Stimulated activated naive CD8-positive, alpha-beta T cell treated with anti-CD3 and anti-CD28 coated beads, Interleukin-15, Interleukin-2, amounts not matched to agents 100 ng/mL and 50 ng/mL, for 24 hours (primary cell): Measurements from ENCODE around the gene MRPL2.

Source experiments
- H3K27ac Mint-ChIP-seq: one replicate; pipeline ENCODE4 v1.8.0; 2021; ENCODE audit warnings: mild to moderate bottlenecking, mixed read lengths
- H3K27me3 Mint-ChIP-seq: one replicate; pipeline ENCODE4 v1.8.0; 2021; ENCODE audit warnings: mixed read lengths
- H3K36me3 Mint-ChIP-seq: one replicate; pipeline ENCODE4 v1.8.0; 2021; ENCODE audit warnings: low read depth, mixed read lengths
- H3K4me1 Mint-ChIP-seq: one replicate; pipeline ENCODE4 v1.8.0; 2021; ENCODE audit warnings: low read depth, mixed read lengths
- H3K4me3 Mint-ChIP-seq: one replicate; pipeline ENCODE4 v1.8.0; 2021; ENCODE audit warnings: mild to moderate bottlenecking, mixed read lengths
- H3K9me3 Mint-ChIP-seq: one replicate; pipeline ENCODE4 v1.8.0; 2021; ENCODE audit warnings: mixed read lengths

MRPL2 gene

GRCh38 chr6:43074847-43075669 is 15.8 kb upstream of the MRPL2 start:
- peak overlapping the region; percentile 39 for H3K4me3 Mint-ChIP-seq
- H3K4me1 Mint-ChIP-seq: peaks cover 4% of the 10 kb centered on the region
- no peaks in the 10 kb centered on the region for H3K36me3 Mint-ChIP-seq
- no peak overlapping the region for H3K27ac Mint-ChIP-seq
- H3K27me3 Mint-ChIP-seq: peaks cover 20% of the 10 kb centered on the region
- no peaks in the 10 kb centered on the region for H3K9me3 Mint-ChIP-seq

- no peak overlapping the region for H3K4me3 Mint-ChIP-seq
- no peaks in the 10 kb centered on the region for H3K9me3 Mint-ChIP-seq
- H3K27me3 Mint-ChIP-seq: no peaks in the 10 kb centered on the region
- H3K4me1 Mint-ChIP-seq: no peaks in the 10 kb centered on the region
- no peaks in the 10 kb centered on the region for H3K36me3 Mint-ChIP-seq
- H3K27ac Mint-ChIP-seq: no peak overlapping the region
These were observed 10.9 kb upstream of the MRPL2 start for GRCh38 chr6:43070028-43070632.

- H3K9me3 Mint-ChIP-seq: no peaks in the 10 kb centered on the region
- H3K4me1 Mint-ChIP-seq: peaks cover 27% of the 10 kb centered on the region
- peaks cover 16% of the 10 kb centered on the region for H3K36me3 Mint-ChIP-seq
These were observed 3.6 kb upstream of the MRPL2 start for GRCh38 chr6:43062818-43063217.

DNA sequence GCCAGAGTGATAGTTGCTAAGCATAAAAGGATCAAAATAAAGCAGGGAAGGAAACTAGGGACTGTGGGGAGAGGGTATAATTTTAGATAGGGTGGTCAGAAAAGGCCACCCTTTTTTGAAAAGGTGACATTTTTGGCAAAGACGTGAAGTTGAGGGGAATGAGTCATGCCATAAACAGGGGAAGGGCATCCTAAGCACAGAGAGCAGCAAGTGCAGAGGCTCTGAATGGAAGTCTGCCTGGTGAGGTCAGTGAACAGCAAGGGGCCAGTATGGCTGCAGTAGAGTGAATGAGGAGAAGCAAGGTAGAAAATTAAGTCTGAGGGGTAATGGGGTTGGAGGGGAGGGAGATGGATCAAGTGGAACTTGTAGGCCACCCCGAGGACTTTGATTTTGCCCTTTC is 2.6 kb upstream of the MRPL2 start:
- Mint-ChIP-seq H3K27me3 (no peaks in the 10 kb centered on the region), H3K36me3 (peaks cover 20% of the 10 kb centered on the region), H3K9me3 (no peaks in the 10 kb centered on the region), H3K27ac (no peak overlapping the region), H3K4me1 (peaks cover 31% of the 10 kb centered on the region), H3K4me3 (no peak overlapping the region)

More at GRCh38 chr6:43062818-43063217, 3.6 kb upstream of the MRPL2 start:
- Mint-ChIP-seq H3K27ac (no peak overlapping the region), H3K27me3 (no peaks in the 10 kb centered on the region), H3K4me3 (no peak overlapping the region)

GRCh38 chr6:43060755-43061633 is 1.8 kb upstream of the MRPL2 start:
- H3K36me3 Mint-ChIP-seq: peaks cover 24% of the 10 kb centered on the region
- peak overlapping the region; percentile 95 for H3K4me3 Mint-ChIP-seq
- H3K4me1 Mint-ChIP-seq: peaks cover 35% of the 10 kb centered on the region
- peak overlapping the region; percentile 5 for H3K27ac Mint-ChIP-seq
- no peaks in the 10 kb centered on the region for H3K27me3 Mint-ChIP-seq
- H3K9me3 Mint-ChIP-seq: no peaks in the 10 kb centered on the region

- H3K27me3 Mint-ChIP-seq: no peaks in the 10 kb centered on the region
- peaks cover 31% of the 10 kb centered on the region for H3K36me3 Mint-ChIP-seq
- H3K9me3 Mint-ChIP-seq: no peaks in the 10 kb centered on the region
- H3K27ac Mint-ChIP-seq: peak overlapping the region; percentile 97
- peak overlapping the region; percentile 95 for H3K4me3 Mint-ChIP-seq
- H3K4me1 Mint-ChIP-seq: peaks cover 39% of the 10 kb centered on the region
These were observed 960 bp upstream of the MRPL2 start for GRCh38 chr6:43060034-43060754.

DNA sequence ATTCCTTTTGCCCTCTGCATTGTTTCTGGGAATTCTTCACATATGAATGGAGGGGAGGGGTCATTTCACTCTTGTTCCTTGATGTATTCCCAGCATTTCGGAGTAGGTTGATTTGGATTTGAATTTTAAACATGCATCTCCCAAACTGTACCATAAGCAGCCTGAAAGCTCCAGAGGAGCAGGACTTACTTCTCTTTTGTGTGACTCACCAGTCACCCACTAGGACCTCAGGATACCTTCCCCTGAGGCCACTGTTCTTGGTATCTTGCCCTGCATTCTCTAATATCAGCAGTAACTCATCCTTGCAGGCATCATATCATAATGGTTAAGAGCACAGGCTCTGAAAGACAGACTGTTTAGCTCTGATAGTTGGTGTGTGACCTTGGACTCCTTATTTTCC is 703 bp downstream of the MRPL2 start:
- Mint-ChIP-seq H3K4me3 (peak overlapping the region; percentile 95), H3K27me3 (no peaks in the 10 kb centered on the region), H3K9me3 (no peaks in the 10 kb centered on the region), H3K4me1 (peaks cover 45% of the 10 kb centered on the region), H3K27ac (peak overlapping the region; percentile 86), H3K36me3 (peaks cover 33% of the 10 kb centered on the region)

DNA sequence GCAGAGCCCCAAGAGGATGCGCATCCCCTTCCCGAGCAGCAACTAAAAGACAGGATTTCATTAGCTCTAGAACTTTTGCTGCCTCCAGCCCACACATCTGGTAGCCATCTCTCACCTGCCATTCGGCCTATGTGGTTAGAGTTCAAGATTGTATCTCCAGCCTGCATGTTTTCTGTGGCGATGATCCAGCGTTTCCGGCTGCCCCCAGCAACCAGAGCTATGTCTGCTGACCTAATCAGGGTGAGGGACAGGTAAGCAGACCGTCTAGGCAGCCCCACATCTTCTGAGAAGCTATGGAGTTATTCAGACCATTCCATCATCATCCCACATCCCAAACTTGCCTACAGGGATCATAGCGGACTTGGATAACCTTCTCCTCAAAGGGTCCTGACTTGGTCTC is 3.3 kb downstream of the MRPL2 start:
- Mint-ChIP-seq H3K4me1 (peaks cover 61% of the 10 kb centered on the region), H3K9me3 (no peaks in the 10 kb centered on the region), H3K27ac (peak overlapping the region; percentile 14), H3K4me3 (no peak overlapping the region), H3K36me3 (peaks cover 33% of the 10 kb centered on the region), H3K27me3 (no peaks in the 10 kb centered on the region)

DNA sequence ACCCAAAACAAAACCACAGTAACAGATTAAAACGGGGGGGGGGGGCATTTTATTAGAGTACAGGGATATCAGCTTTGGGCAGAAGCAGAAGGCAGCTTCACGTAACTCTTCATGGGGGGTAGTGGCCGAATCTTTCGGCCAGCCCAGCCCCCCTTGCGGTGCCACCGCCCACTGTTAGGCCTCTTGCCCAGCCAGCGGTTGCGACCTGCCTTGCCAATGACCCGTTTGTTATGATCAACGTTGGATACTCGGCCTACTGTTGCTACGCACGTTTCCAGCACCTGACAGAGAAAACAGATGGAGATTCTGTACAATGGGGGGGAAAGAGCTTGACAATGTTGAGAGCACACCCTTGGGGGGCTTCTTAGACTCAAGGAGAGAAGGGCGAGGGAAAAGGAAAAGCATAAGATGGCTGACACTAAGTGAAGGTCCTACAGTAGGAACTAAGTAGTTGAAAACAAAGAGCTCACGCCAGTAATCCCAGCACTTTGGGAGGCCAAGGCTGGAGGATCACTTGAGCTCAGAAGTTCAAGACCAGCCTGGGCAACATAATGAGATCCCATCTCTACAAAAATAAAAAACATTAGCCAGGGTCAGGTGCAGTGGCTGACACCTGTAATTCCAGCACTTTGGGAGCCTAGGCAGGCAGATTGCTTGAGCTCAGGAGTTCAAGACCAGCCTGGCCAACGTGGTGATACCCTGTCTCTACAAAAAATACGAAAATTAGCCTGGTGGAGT is 4.9 kb downstream of the MRPL2 start:
- Mint-ChIP-seq H3K27ac (peak overlapping the region; percentile 91), H3K27me3 (no peaks in the 10 kb centered on the region), H3K4me1 (peaks cover 52% of the 10 kb centered on the region), H3K36me3 (peaks cover 43% of the 10 kb centered on the region), H3K9me3 (no peaks in the 10 kb centered on the region), H3K4me3 (peak overlapping the region; percentile 90)

- Mint-ChIP-seq H3K27me3 (no peaks in the 10 kb centered on the region), H3K9me3 (no peaks in the 10 kb centered on the region), H3K36me3 (peaks cover 45% of the 10 kb centered on the region), H3K4me3 (peak within 1 kb of the TSS; percentile 90), H3K4me1 (peaks cover 50% of the 10 kb centered on the region), H3K27ac (peak within 1 kb of the TSS; percentile 96)
These were observed 5.6 kb downstream of the MRPL2 start, which contains the start of gene CUL7 for GRCh38 chr6:43053545-43054205. Gene CUL7 (minus strand): TSS chr6:43053851. CDS start chr6:43052788, 1,063 bp downstream.

- no peaks in the 10 kb centered on the region for H3K9me3 Mint-ChIP-seq
- H3K27me3 Mint-ChIP-seq: no peaks in the 10 kb centered on the region
- H3K36me3 Mint-ChIP-seq: peaks cover 38% of the 10 kb centered on the region
- H3K27ac Mint-ChIP-seq: peak overlapping the region; percentile 96
- H3K4me1 Mint-ChIP-seq: peaks cover 44% of the 10 kb centered on the region
- peak overlapping the region; percentile 90 for H3K4me3 Mint-ChIP-seq
These were observed 6.2 kb downstream of the MRPL2 start for GRCh38 chr6:43052842-43053544.

DNA sequence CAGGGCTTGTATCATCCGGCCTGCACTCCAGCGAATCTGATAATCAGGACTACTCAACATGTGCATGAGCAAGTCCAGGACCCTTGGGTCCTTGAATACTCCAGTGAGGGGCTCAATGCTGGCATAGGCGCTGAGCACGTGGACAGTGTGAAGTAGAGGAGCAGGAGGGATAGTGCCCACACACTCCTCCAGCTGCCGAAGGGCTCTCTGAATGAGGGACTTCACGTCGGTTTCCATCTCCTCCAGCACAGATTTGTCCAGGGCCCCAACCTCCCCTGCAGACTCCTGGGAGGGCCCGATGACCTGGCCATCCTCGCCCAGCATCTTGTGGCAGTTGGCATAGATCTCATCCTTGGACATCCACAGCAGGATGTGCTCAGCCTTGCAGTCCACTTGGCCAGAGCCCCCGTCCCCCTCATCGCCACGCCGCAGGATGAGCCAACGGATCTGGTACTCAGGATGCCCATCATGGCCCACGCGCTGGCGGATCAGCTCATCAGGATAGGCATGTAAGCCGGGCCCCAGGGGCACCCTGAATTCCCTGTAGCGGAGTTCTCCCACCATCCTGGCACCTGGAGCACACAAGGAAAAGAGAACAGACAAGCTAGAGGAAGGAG is 6.9 kb downstream of the MRPL2 start:
- H3K4me1 Mint-ChIP-seq: peaks cover 38% of the 10 kb centered on the region
- peak overlapping the region; percentile 90 for H3K4me3 Mint-ChIP-seq
- H3K36me3 Mint-ChIP-seq: peaks cover 32% of the 10 kb centered on the region
- H3K27ac Mint-ChIP-seq: peak overlapping the region; percentile 96
- H3K9me3 Mint-ChIP-seq: no peaks in the 10 kb centered on the region
- no peaks in the 10 kb centered on the region for H3K27me3 Mint-ChIP-seq
